Measurements from ENCODE around the gene ANKS1B.

ANKS1B gene

DNA sequence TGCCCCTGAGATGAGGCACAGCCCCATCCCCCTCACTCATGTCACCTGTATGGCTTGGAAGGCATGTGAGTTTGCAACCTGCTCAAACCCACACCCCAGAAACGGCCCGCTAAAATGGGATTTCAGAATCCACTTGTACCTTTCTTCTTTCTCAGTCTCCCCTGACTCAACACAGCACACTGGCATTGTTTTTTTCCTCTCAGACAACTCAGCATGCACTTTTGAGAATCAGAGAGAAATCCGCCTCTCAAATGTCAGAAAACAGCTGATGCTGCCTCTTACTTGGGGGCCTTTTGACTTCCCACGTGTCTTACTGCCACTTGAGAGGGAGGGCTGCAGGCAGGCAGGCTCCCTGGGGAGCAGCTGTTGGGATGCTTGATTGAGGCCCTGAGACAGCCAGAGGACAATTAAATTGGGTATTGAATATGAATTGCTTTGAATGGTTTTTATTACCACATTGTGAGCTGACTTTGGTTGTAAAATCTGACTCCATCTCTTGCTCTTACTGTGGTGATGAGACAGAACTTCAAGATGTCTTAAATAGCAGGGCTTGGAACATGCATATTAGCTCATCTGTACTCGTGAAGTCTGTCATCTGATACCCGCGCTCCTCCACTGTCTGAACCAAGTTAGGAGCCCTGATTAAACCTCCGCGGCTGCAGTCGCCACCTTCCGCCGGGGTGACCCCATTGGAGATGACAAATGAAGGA is 1243.0 kb downstream of the ANKS1B start:
- no peak for DNase-seq

DNA sequence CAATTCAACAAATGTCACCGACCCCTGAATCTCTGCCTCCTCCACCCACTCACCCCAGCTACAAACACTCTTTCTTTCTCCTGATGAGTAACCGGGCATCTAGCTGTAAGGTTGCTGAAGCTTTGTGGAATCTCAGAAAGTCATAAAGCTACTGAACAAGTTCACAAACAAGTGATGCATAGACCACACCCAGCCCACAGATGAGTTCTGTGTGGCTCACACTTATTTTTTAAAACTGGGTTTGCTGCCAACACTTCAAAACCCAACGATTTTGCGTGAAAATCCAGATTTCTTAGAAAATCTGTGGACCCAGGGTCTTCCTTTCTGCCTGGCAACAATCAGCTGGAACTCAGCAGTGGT is 1243.6 kb downstream of the ANKS1B start:
- no peak for DNase-seq

GRCh38 chr12:98740751-98741150 is 1244.0 kb downstream of the ANKS1B start:
- no peak for DNase-seq

DNA sequence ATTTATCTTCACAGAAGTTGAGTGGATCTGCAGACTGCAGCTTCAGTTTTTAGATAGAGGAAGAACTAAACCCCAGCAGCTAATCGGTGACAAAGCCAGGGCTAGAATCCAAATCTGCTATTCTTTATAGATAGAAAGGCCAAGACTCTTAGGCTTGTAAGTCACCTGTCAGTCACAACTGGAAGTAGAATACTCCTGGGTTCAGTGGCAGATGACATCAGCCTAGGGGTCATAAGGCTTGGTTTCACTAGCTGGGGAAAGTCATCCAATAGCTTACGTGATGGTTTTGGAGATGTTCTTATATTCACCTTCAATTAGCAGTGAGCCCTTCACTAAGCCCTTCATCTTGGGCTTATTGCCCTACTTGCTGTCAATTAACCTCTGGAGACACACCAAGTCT is 1246.2 kb downstream of the ANKS1B start:
- no peak for DNase-seq

DNA sequence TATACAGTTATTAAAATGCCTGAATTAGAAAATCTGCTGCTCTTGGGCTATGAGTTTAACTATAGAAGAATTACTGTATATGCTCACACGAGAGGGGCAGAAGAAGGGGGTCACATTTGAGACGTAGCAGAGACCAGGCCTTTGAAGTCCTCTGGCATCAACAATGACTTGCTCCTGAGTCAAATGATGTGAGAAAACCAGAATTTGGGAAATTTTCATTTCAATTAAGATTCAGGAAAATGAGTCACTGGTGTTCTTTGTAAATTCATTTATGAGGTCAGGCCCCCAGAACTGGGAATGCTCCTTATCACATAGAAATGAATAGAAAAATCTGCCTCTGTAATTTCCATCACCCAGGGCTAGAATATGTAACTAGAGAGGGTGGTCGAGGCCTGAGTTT is 1246.7 kb downstream of the ANKS1B start:
- no peak for DNase-seq

GRCh38 chr12:98737322-98737712 is 1247.4 kb downstream of the ANKS1B start:
- no peak for DNase-seq

DNA sequence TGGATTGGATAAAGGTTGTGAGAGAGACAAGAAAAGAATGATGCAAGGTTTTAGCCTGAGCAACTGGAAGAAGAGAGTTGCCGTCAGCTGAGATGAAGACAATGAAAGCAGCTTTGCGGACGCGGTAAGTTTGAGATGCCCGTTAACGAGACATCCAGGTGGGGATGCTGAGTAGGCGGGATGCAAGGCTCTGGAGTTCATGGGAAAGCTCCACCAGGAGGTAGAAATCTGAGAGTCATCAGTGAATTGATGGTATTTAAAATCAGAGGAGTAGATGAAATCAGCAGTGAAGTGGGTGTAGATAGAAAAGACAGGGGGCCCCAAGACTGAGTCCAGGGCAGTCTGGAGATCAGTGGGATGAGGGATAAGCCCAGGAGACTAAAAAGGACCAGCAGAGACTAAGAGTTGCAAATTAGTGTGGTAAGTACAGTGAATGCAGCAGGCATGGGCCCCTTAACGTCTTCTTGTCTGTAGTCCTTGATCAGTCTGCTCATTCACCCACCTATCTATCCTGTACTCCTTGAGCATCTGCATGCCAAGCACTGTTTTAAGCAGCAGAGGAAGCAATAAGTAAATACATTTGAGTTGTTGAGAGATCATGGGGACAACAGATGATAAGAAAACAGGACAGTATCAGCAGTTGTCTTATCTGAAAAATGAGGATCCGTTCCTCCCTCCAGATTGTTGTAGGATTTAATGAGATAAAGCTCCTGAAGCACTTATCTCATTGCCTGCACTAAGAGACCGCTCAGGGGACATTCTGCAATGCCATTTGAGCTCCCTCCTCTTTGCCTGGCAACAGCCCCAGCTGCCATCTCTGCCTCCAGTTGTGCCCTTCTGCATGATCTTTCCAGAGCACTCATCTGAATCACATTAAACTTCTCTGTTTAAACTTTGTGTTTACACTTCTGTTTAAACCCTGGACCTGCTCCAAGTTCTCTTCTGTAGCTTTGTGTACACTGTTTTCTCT is 1248.1 kb downstream of the ANKS1B start:
- no peak for DNase-seq

DNA sequence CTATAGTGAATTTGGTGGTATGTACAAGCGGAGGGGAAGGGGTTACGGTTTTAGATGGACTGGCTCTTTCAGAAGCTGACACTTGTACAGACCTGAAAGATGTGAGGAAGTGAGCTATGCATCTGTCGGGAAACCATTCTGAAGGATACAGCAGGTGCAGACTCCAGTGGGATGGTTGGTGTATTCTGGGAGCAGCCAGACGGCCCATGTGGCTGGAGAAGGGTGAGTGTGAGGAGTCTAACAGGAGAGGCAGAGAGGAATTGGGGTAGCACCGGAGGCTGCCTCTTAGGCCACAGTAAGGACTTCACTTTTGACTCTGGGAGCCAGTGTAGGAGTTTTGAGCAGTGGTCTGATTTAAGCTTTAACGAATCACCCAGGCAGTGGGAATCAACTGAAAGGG is 1248.9 kb downstream of the ANKS1B start:
- DNase-seq, result no peak

- no peak for DNase-seq
Measured at GRCh38 chr12:98733667-98734350, 1250.9 kb downstream of the ANKS1B start.

DNA sequence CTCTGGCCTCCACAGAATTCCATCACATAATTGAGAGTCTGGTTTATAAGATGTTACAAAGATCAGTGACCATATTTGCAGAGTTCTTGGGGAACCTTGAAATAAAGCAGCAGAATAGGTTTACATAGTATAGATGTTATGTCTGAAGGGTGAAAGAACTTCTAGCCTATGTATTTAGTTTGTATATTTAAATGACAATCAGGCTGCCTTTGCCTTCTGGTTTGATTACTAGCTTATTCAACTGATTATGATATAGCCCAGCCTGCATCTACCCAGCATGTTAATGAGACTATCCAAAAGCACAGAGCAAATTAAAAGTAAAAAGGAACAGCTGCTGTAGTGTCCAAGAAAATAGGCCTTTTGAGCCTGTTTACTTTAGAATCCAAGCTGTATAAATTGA is 1254.3 kb downstream of the ANKS1B start:
- DNase-seq, result no peak

- DNase-seq, result no peak
Measured at GRCh38 chr12:98727196-98727595, 1257.5 kb downstream of the ANKS1B start.

DNA sequence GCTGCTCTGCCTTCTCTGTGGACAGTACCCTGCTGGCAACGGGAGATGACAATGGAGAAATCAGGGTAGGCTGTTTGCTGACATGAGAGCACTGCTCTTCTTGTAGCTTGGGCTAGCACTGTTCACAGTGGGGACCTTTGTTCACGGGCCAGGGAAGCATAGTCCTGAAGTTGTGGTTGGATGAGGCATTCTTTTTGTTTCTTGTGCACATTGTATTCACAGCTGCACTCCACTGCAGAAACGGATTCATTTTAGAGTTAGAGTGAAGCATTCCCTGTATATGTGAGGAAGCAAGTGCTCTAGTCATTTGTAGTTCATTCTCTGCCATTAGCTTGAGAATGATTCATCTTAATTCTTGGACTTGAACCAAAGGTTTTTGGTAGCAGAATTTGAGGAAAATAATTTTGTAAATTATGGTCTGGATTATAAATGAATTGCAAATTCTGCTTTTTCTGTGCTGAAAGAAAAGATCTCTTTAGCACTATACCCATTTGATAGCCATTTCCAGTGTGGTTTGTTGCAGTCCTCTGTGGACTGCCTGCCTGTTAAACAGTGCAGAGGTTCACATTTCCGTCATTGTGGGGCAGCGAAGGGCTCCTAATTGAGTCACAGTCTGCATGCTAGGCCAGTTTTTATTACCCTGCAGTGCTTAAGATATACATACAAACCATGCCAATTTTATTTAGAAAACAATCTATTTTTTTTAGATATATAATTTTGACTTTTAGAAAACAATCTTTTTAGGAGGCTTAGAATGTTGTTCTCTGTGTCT is 1259.1 kb downstream of the ANKS1B start:
- no peak for DNase-seq

- DNase-seq, result no peak
Measured at GRCh38 chr12:98724384-98725155, 1260.2 kb downstream of the ANKS1B start.

- no peak for DNase-seq
Measured at GRCh38 chr12:98721204-98721702, 1263.5 kb downstream of the ANKS1B start.

DNA sequence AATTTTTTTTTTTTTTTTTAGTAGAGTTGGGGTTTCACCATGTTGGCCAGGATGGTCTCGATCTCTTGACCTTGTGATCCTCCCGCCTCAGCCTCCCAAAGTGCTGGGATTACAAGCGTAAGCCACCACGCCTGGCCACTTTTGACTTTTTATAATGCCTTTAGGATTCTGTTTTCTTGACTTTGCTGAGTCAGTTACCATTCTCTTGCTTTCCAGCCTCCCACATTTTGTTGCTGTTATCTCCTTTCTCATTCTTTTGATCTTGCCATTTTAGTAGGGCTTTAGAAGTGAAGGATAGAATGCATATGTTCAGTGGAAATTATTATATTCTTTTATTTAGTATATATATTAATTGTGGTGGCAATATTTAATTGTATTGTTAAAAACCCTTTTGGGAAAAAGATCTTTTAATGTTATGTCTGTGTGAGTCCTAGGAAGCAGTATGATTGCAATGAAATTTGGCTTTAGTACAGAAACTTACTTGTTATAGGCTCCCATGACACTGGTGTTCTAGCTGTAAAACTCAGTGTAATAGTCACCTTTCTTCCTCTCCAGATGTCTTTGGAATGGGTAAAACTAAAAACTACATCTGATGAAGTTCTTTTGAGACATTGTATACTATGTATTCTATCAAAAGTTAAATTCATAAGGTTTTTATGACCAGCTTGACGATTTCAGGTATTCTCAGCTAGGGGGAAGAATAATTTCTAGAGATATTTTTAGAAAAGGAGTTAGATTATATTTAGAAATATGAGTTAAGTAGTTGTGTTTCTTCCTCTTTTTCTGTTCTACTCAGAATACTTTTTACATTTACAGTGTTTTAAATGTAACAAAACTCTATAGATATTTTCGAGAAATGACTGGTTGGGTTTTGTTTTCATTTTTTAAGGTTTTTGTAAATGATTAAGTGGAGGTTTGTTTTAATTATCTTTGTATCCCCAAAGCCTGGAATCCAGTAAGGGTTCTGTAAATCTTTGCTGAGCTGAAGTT is 1264.9 kb downstream of the ANKS1B start:
- DNase-seq, result no peak

GRCh38 chr12:98714426-98714825 is 1270.3 kb downstream of the ANKS1B start:
- DNase-seq, result no peak

- no peak for DNase-seq
Measured at GRCh38 chr12:98709022-98709421, 1275.7 kb downstream of the ANKS1B start.

DNA sequence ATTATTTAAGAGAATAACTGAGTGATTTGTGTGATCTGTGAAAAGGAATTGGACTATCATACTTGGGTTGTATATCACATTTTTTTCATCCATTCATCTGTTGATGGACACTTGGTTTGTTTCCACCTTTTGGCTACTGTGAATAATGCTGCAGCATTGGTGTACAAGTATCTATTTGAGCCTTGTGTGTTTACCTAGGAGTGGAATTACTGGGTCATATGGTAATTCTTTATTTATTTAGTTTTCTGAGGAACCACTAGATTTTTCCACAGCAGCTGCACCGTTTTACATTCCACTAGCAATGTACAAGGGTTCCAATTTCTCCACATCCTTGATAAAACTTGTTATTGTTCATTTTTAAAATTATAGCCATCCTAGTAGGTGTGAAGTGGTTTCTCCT is 1283.6 kb downstream of the ANKS1B start:
- DNase-seq, result no peak

DNA sequence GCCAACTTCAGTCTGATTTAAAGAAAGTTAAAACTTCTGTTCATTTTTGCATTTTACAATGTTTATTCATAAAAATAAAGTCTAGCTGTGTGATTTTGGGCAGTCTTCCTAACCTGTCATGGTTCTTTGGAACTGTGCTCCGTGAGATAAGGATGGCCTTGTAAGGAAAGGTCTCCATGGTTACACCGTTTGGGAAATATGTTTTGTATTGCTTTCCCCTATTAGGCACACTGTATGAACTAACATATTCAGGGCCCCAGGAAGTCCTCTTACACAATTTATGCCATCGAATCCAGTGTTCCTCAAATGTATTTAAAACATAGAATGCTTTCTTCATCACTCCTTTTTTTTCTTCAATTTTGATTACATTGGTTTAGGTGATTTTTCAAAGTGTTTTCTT is 1285.2 kb downstream of the ANKS1B start:
- no peak for DNase-seq
